Retina (tissue), 1 donor: ENCODE measurements around the gene AKR7A2.

Experiments
- DNase-seq: peaks from one replicate; pipeline ENCODE4 v3.0.0-alpha.2; 2016

Gene AKR7A2

GRCh38 chr1:19342894-19343616 lies 31.1 kb upstream of the AKR7A2 start:
- no peak for DNase-seq

DNA sequence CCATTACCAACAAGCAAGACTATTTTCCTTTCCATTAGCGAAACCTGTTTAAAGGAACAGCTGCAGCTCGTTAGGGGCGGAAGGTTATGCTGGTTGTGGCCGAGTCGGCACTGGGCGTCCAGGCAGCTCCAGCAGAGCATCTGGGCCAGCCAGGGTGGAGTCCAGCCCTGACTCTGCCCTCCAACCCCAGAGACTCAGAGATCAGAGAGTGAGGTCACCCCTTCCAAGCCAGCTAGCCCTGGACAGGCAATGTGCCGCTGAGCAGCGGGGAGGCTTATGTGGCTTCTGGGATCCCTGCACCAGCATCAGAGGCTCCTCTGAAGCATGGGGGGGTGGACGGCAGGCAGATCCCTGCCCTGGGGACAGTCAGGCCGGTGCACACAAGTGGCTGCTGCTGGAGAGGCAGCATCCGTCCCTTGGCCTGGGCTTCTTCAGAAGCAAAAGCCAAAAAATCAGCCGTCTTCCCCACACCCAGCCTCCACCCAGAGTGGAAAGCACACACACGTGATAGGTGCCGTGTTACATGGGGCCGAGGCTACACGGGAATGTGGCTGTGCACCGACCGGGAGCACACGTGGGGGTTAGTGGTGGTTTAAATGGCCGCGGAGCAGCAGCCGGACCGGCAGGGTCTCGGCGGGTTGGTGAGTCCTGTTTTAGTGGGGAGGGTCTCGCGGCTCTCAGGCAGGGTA lies 30.3 kb upstream of the AKR7A2 start:
- no peak for DNase-seq

GRCh38 chr1:19341201-19342061 lies 29.5 kb upstream of the AKR7A2 start:
- DNase-seq, result peak; percentile 82

GRCh38 chr1:19340387-19340937 lies 28.5 kb upstream of the AKR7A2 start:
- DNase-seq, result no peak

DNA sequence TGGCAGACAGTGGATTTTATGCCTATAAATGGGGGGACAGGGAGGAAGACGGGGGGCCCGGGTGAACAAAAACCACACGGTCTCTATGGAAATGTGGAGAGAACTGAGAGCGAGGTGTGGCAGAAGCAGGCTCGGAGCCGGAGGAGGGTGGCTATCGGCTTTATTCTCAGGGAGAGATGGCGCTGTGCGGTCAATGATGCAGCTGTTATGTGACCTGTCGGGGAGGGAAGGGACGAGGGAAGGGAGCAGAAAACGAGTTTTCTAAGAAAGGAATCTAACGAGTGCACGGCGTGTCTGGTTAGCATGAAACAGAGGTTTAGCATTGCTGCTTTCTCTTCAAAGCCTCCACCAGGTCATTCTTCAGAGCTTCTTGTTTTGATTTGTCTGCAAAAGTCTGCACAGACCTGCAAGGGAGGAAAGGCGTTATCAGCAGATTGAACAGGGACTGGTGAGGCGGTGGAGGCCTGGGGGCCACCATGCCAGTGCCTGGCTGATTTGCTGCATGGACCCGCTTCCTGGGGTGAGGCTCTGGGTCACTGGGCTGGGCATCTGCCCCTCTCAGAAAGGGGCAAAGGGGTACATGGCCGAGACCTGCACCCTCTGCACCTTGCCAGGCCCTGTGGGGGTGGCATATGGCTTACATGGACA lies 27.4 kb upstream of the AKR7A2 start:
- peak; percentile 43 for DNase-seq

GRCh38 chr1:19338323-19338762 lies 26.4 kb upstream of the AKR7A2 start:
- DNase-seq, result peak; percentile 64

DNA sequence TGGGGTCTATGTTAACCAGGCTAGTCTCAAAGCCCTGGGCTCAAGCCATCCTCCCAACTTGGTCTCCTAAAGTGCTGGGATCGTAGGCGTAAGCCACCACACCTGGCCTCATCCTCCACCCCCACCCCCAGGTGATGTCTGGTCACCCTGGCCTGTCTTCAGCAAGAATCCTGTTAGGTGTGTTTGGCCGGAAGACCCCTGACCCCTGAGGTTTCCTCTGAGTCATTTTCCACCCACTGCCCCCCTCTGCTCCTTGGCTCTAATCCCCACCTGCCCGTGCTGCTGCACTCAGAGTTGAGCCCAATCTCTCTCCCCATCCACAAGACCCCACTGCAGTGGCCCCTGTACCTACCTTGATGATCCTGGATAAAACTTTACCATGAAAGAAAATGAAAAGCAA lies 25.3 kb upstream of the AKR7A2 start:
- no peak for DNase-seq

DNA sequence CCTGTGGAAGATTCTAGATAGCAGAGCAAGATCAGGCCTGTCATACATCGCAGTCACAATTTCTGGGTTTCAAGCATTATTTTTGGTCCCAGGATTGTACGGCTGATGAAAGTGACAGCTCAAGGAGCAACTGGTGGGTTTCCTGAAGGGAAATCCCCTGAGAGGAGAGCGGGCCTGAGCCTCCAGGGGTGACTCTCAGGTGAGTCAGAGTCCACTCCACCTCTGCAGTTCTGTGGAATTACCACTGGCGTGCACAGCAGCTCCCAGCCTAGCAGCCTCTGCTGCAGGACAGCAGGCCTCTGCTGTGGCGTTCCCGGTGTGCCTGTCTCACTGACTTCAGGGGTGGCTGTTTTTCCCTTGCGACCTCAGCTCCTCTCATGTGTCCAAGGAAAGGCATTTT lies 24.6 kb upstream of the AKR7A2 start:
- no peak for DNase-seq

- no peak for DNase-seq
Measured at GRCh38 chr1:19333587-19334354, 21.8 kb upstream of the AKR7A2 start.

GRCh38 chr1:19332832-19333231 lies 20.9 kb upstream of the AKR7A2 start:
- DNase-seq, result no peak

DNA sequence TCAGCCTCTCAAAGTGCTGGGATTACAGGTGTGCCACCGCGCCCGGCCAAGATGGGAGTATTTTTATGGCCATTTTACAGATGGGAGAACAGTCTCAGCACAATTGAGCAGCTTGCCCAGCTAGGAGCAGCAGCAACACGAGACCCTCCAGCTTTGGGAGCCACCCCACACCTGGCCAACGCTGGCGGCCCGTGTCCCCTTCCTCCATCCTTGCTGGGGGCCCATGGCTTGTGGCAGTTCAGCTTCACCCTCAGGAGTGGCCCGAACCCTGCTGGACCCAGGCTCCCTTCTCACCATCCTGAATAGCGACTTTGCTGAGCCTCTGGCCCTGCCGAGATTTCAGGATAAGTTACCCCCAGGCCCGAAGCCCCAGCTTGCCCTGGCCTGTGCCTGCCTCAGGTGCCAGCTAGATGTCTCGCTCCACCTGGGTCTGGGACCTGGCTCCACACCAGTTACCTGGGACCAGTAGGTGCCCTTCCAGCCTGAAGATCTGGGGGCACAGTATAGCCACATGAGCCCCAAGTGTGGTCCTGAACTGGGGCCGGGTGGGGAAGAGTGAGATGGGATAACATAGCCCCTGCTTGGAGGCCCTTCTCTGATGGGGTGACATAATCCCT lies 19.4 kb upstream of the AKR7A2 start:
- DNase-seq, result no peak

DNA sequence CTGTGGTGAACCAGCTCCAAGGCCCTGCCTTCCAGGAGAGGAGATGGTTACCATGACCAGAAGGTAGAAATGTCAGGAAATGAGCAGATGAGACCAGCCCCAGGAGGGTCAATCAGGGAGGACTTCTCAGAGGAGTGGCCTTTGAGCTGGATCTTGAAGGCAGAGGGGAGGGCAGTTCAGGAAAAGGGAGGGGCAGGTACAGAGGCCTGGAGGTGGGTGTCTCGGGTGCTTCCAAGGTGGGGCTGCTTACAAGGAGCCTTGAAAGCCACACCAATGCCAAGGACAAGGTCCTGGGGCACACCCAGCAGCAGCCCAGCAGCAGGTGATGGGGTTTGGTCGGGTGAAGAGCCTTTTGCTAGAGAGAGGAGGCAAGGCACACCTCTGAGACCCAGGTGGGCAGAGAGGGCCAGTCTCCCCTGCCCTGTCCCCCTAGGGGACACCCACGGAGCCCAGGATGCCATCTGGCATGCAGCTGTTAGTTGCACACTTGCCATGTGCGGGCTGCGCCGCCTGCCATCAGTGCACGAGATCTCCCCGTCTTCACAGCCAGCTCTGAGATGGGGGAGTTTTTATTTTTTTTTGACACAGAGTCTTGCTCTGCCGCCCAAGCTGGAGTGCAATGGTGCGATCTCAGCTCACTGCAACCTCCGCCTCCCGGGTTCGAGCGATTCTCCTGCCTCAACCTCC lies 18.6 kb upstream of the AKR7A2 start:
- DNase-seq, result no peak

GRCh38 chr1:19329611-19330010 lies 17.7 kb upstream of the AKR7A2 start:
- no peak for DNase-seq

DNA sequence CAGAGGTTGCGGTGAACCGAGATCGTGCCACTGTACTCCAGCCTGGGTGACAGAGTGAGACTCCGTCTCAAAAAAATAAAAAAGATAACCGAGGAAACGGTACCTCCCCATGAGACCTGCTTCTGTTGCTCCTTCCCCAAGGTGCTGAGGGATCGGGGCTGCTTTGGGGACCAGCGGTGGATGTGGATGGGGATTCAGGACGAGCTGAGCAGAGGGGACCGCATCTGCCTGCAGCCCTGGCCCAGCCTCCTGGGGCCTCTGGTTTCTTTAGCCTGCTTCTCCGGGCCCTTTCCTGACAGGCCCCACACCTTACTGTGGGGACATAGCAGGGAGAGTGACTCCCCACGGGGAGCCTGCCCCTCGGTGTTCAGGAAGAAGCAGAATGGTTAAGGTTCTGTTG lies 17.2 kb upstream of the AKR7A2 start:
- no peak for DNase-seq

- no peak for DNase-seq
Measured at GRCh38 chr1:19328486-19328885, 16.5 kb upstream of the AKR7A2 start.

DNA sequence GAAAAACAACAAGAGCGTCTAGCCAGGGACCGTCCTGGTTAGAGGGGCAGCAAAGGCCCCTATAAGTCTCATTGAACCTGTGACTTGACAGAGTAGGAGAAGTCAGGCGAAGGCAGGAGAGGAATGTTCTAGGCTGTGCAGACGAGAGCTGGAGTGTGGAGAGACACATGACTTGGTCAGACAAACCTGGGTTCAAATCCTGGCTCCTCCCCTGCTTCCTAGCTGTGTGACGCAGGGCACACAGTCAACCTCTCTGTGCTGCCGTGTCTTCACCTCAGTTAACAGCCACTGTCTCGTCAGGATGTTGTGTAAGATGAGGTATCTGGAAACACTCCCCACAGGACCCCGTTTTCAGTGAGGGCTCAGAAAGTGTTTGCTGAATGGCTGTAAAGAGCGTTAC lies 15.8 kb upstream of the AKR7A2 start:
- DNase-seq, result no peak

GRCh38 chr1:19327301-19327700 lies 15.4 kb upstream of the AKR7A2 start:
- no peak for DNase-seq

- no peak for DNase-seq
Measured at GRCh38 chr1:19326748-19327065, 14.8 kb upstream of the AKR7A2 start.

DNA sequence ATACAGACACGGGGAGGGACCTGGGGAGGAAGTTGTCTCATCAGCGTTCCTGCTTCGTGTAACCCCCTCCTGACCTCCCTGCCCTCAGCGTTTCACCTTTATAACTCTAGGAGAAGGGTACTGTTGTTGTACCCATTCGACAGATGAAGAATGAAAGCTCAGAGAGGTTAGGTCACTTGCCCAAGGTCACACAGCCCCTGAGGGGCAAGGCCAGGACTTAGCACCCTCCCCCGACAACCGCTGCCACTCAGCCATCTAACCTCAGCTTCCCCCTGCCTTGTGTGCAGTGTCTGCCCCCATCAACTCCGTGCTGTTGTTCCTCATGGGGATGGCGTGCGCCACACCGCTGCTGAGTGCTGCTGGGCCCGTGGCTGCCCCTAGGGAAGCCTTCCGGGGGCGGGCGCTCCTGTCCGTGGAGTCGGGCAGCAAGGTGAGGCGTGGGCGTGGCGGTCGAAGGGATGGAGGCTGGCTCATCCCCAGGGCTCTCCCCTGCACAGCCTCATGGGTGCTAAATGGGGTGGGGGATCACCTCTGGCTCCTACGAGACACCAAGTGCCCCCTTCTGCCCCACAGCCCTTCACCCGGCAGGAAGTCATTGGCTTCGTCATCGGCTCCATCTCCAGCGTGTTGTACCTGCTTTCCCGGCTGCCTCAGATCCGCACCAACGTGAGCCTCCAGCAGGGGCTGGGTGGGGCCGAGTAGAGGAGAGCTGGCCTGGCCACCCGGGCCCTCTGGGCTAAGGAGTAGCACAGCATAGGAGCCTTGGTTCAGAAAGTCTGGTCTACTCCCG lies 14.2 kb upstream of the AKR7A2 start:
- no peak for DNase-seq

- no peak for DNase-seq
Measured at GRCh38 chr1:19325368-19325957, 13.5 kb upstream of the AKR7A2 start.
